Measurements from ENCODE around the gene NRCAM. TPM values are rescaled to one million over a fixed set of nuclear protein-coding genes. Genes with fewer than 3 reads are reported as not detected.

NRCAM gene
- total RNA-seq, 2 donors from 2014 or later, result 17.9 to 28.2 TPM

DNA sequence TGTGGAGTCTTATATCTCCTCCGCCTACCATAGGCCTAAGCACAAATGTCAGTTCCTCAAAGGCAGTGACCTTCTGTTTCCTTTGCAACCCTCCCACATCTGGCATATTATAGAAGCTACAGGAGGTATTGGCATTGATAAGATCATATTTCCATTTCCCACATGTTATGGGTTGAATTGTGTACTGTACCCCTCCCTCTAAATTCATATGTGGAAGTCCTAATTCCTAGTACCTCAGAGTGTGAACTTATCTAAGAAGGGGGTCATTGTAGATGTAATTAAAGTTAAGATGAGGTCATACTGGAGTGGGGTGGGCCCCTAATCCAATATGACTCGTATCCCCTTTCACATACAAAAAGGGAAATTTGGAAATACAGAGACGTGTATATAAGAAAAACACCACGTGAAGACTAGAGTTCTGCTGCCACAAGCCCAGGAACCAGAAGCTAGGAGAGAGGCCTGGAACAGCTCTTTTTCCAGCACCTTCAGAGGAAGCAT is 320.0 kb downstream of the NRCAM start:
- H3K9me3 Mint-ChIP-seq, result peaks cover 8% of the 10 kb centered on the region
- H3K9ac ChIP-seq (ENCODE audit: extremely low read depth, low read length, poor library complexity, severe bottlenecking), result no peak overlapping the region
- no peak for DNase-seq
- no peak overlapping the region for H3K27ac Mint-ChIP-seq
- peaks cover 2% of the 10 kb centered on the region for H3K27me3 Mint-ChIP-seq (ENCODE audit: insufficient read depth)
- peaks cover 6% of the 10 kb centered on the region for H3K9me3 ChIP-seq (ENCODE audit: control insufficient read depth, low read length)
- H3K4me3 ChIP-seq (ENCODE audit: low read length), result no peak overlapping the region
- WGBS, 2 experiments (ENCODE audit: insufficient coverage in 1 of 2, insufficient read length in 1 of 2), result 95 to 97% methylated on average over 2 to 4 of the region's 4 CpGs
- H3K4me1 ChIP-seq (ENCODE audit: control insufficient read depth, insufficient read depth, low read length), result peaks cover 9% of the 10 kb centered on the region
- TF ChIP-seq, protein P1, sequence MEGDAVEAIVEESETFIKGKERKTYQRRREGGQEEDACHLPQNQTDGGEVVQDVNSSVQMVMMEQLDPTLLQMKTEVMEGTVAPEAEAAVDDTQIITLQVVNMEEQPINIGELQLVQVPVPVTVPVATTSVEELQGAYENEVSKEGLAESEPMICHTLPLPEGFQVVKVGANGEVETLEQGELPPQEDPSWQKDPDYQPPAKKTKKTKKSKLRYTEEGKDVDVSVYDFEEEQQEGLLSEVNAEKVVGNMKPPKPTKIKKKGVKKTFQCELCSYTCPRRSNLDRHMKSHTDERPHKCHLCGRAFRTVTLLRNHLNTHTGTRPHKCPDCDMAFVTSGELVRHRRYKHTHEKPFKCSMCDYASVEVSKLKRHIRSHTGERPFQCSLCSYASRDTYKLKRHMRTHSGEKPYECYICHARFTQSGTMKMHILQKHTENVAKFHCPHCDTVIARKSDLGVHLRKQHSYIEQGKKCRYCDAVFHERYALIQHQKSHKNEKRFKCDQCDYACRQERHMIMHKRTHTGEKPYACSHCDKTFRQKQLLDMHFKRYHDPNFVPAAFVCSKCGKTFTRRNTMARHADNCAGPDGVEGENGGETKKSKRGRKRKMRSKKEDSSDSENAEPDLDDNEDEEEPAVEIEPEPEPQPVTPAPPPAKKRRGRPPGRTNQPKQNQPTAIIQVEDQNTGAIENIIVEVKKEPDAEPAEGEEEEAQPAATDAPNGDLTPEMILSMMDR (conservative IDR thresholded peaks at IDR 0.05), result no peak
- no peaks in the 10 kb centered on the region for H3K36me3 ChIP-seq (ENCODE audit: control insufficient read depth, insufficient read depth, low read length)
- no peak overlapping the region for H3K4me3 Mint-ChIP-seq
- no peaks in the 10 kb centered on the region for H3K36me3 Mint-ChIP-seq (ENCODE audit: low read depth)
- no peak overlapping the region for H3K27ac ChIP-seq (ENCODE audit: low read depth, low read length)
- no peaks in the 10 kb centered on the region for H3K27me3 ChIP-seq (ENCODE audit: control insufficient read depth, insufficient read depth, low read length, poor library complexity, severe bottlenecking)
- peaks cover 24% of the 10 kb centered on the region for H3K4me1 Mint-ChIP-seq

DNA sequence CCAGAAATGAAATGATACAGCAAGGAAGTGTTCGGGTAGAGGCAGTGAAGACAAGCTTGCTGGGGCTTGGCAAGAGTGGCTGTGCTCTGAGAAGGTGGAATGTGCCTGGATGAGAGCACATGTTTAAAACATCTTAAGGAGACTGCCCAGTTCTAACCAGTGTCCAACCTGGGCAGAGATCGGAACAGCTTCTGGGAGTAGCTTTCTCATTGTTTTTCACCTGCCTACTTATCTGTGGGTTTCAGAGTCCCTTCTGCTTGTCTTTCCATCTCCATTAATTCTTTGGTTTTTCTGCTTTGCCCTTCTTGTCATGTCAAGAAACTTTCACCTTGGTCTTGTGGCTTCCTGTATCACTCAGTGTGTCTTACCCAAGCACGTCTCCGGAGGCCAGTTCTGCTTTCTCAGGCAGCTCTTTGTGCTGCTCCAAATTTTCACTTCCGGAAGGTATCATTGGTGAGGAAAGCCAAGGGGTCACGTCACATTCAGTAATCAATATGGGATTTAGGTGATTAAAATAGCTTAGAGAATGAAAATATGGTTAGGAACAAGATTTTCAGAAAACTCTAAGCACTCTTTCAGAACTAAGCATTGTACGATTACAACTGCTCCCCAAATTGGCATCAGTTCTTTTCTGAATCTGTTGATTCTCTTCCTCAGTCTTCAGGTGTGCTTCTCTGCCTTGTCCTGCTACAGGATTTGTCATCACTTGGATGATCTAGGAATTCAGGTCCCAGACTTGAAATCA is 320.6 kb downstream of the NRCAM start:
- TF ChIP-seq, protein P1 (conservative IDR thresholded peaks at IDR 0.05), result no peak
- no peaks in the 10 kb centered on the region for H3K27me3 ChIP-seq (ENCODE audit: control insufficient read depth, insufficient read depth, low read length, poor library complexity, severe bottlenecking)
- H3K4me3 ChIP-seq (ENCODE audit: low read length), result no peak overlapping the region
- peaks cover 6% of the 10 kb centered on the region for H3K9me3 ChIP-seq (ENCODE audit: control insufficient read depth, low read length)
- no peaks in the 10 kb centered on the region for H3K36me3 ChIP-seq (ENCODE audit: control insufficient read depth, insufficient read depth, low read length)
- no peak overlapping the region for H3K9ac ChIP-seq (ENCODE audit: extremely low read depth, low read length, poor library complexity, severe bottlenecking)
- 89 to 90% methylated on average over 6 to 7 of the region's 7 CpGs for WGBS, 2 experiments (ENCODE audit: insufficient coverage in 1 of 2, insufficient read length in 1 of 2)
- peaks cover 24% of the 10 kb centered on the region for H3K4me1 Mint-ChIP-seq
- no peaks in the 10 kb centered on the region for H3K36me3 Mint-ChIP-seq (ENCODE audit: low read depth)
- peak overlapping the region; percentile 24 for H3K27ac Mint-ChIP-seq
- H3K27ac ChIP-seq (ENCODE audit: low read depth, low read length), result no peak overlapping the region
- no peak overlapping the region for H3K4me3 Mint-ChIP-seq
- peaks cover 8% of the 10 kb centered on the region for H3K9me3 Mint-ChIP-seq
- no peak for DNase-seq
- peaks cover 2% of the 10 kb centered on the region for H3K27me3 Mint-ChIP-seq (ENCODE audit: insufficient read depth)
- H3K4me1 ChIP-seq (ENCODE audit: control insufficient read depth, insufficient read depth, low read length), result peaks cover 9% of the 10 kb centered on the region

DNA sequence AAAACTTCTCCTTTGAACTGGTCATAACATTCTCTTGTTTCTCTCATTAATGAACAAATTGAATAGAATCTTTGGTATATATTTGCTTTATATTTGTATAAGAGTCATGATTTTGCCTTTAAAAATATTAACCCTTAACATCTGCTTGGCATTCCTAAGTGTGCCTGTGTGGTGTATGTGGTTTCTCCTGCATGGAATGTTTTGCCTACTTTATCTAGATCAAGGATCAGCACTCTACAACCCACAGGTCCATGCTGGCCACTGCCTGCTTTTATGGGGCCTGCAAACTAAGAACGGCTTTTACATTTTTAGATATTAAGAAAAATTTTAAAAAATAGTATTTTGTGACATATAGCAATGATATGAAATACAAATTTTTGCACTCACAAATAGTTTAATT is 321.8 kb downstream of the NRCAM start:
- no peaks in the 10 kb centered on the region for H3K36me3 ChIP-seq (ENCODE audit: control insufficient read depth, insufficient read depth, low read length)
- no peak overlapping the region for H3K4me3 ChIP-seq (ENCODE audit: low read length)
- Mint-ChIP-seq H3K4me1 (peaks cover 24% of the 10 kb centered on the region), H3K27me3 (ENCODE audit: insufficient read depth) (peaks cover 2% of the 10 kb centered on the region), H3K36me3 (ENCODE audit: low read depth) (no peaks in the 10 kb centered on the region), H3K4me3 (no peak overlapping the region), H3K27ac (no peak overlapping the region), H3K9me3 (peaks cover 8% of the 10 kb centered on the region)
- H3K27ac ChIP-seq (ENCODE audit: low read depth, low read length), result no peak overlapping the region
- WGBS, 2 experiments (ENCODE audit: insufficient coverage in 1 of 2, insufficient read length in 1 of 2), result 100% methylated on average over 1 of the region's 1 CpG; no CpG with 5 or more reads in 1 of the 2 experiments
- TF ChIP-seq, protein P1 (conservative IDR thresholded peaks at IDR 0.05), result no peak
- peaks cover 6% of the 10 kb centered on the region for H3K9me3 ChIP-seq (ENCODE audit: control insufficient read depth, low read length)
- peaks cover 9% of the 10 kb centered on the region for H3K4me1 ChIP-seq (ENCODE audit: control insufficient read depth, insufficient read depth, low read length)
- no peak for DNase-seq
- H3K9ac ChIP-seq (ENCODE audit: extremely low read depth, low read length, poor library complexity, severe bottlenecking), result no peak overlapping the region
- no peaks in the 10 kb centered on the region for H3K27me3 ChIP-seq (ENCODE audit: control insufficient read depth, insufficient read depth, low read length, poor library complexity, severe bottlenecking)
